ENCODE data around the gene SH3RF1. TPM values are rescaled to one million over a fixed set of nuclear protein-coding genes. Genes with fewer than 3 reads are reported as not detected.

Gene SH3RF1
- total RNA-seq, 1 donor from 2014 or later, result 17.1 TPM

GRCh38 chr4:169248645-169249044 is 22.1 kb downstream of the SH3RF1 start:
- no peak overlapping the region for H2AFZ ChIP-seq (replicated peaks)
- no peak overlapping the region for H3K9ac ChIP-seq
- peaks cover 12% of the 10 kb centered on the region for H3K9me3 Mint-ChIP-seq
- peaks cover 100% of the 10 kb centered on the region for H3K79me2 ChIP-seq (ENCODE audit: low read depth)
- H3K36me3 Mint-ChIP-seq, result peaks cover 25% of the 10 kb centered on the region
- TF ChIP-seq EZH2 (IDR thresholded peaks at IDR 0.05) (no peak), CTCF (IDR thresholded peaks at IDR 0.05) (no peak), EZH2phosphoT487 (IDR thresholded peaks at IDR 0.05) (no peak)
- no peaks in the 10 kb centered on the region for H3K36me3 ChIP-seq
- no peak overlapping the region for H3K27ac ChIP-seq
- H3K27me3 ChIP-seq, result no peaks in the 10 kb centered on the region
- no peak overlapping the region for H3K4me3 Mint-ChIP-seq
- H3K4me2 ChIP-seq, result no peak overlapping the region
- no peak overlapping the region for H3K27ac Mint-ChIP-seq
- no peaks in the 10 kb centered on the region for H3K9me3 ChIP-seq (ENCODE audit: low read depth)
- peaks cover 60% of the 10 kb centered on the region for H3K4me1 ChIP-seq
- peaks cover 67% of the 10 kb centered on the region for H3K4me1 Mint-ChIP-seq
- H3F3A ChIP-seq (ENCODE audit: low read depth), result peaks cover 11% of the 10 kb centered on the region
- no peak overlapping the region for H3K4me3 ChIP-seq
- H3K27me3 Mint-ChIP-seq (ENCODE audit: insufficient read depth, low read depth), result peaks cover 2% of the 10 kb centered on the region
- no peaks in the 10 kb centered on the region for H4K20me1 ChIP-seq (ENCODE audit: low read depth)
- DNase-seq (ENCODE audit: low spot score), result no peak

DNA sequence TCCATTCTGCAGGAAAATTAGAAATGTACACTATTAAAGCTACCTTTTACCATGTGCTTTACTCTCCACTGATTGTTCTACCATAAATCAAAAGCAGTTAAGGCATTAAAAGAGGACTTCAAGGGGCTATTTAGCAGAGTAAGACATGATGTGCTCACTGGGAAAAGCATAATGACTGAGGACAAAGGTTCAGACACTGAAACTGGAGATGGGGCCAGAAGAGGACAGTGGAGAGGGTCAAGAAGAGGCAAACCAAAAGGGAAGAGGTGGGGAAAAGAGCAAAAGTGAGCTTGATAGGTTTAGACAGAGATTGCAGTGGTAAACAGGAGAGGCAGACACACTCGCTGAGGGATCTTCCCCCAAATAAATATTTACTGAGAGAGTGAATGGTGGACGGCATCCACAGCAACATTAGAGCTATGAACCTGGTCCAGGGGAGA is 23.8 kb downstream of the SH3RF1 start:
- DNase-seq (ENCODE audit: low spot score), result no peak
- H3K9ac ChIP-seq, result no peak overlapping the region
- no peak overlapping the region for H3K4me3 ChIP-seq
- peak overlapping the region; percentile 53 for H3K4me2 ChIP-seq
- Mint-ChIP-seq H3K27me3 (ENCODE audit: insufficient read depth, low read depth) (peaks cover 2% of the 10 kb centered on the region), H3K36me3 (peaks cover 30% of the 10 kb centered on the region), H3K9me3 (peaks cover 19% of the 10 kb centered on the region), H3K4me3 (no peak overlapping the region), H3K27ac (peak overlapping the region; percentile 50), H3K4me1 (peaks cover 66% of the 10 kb centered on the region)
- H3K27ac ChIP-seq, result peak overlapping the region; percentile 25
- H3K27me3 ChIP-seq, result no peaks in the 10 kb centered on the region
- no peaks in the 10 kb centered on the region for H3K9me3 ChIP-seq (ENCODE audit: low read depth)
- H2AFZ ChIP-seq (replicated peaks), result no peak overlapping the region
- H3F3A ChIP-seq (ENCODE audit: low read depth), result peaks cover 11% of the 10 kb centered on the region
- H3K36me3 ChIP-seq, result no peaks in the 10 kb centered on the region
- no peaks in the 10 kb centered on the region for H4K20me1 ChIP-seq (ENCODE audit: low read depth)
- H3K4me1 ChIP-seq, result peaks cover 57% of the 10 kb centered on the region
- peaks cover 100% of the 10 kb centered on the region for H3K79me2 ChIP-seq (ENCODE audit: low read depth)
- TF ChIP-seq EZH2phosphoT487 (IDR thresholded peaks at IDR 0.05) (no peak), EZH2 (IDR thresholded peaks at IDR 0.05) (no peak), CTCF (IDR thresholded peaks at IDR 0.05) (no peak)

- no peak overlapping the region for H3K4me3 ChIP-seq
- H3K27ac Mint-ChIP-seq, result no peak overlapping the region
- no peak overlapping the region for H2AFZ ChIP-seq (replicated peaks)
- H3K4me1 Mint-ChIP-seq, result peaks cover 60% of the 10 kb centered on the region
- H3K4me2 ChIP-seq, result peak overlapping the region; percentile 53
- H3K79me2 ChIP-seq (ENCODE audit: low read depth), result peaks cover 100% of the 10 kb centered on the region
- TF ChIP-seq CTCF (IDR thresholded peaks at IDR 0.05), result no peak
- no peak for TF ChIP-seq EZH2phosphoT487 (IDR thresholded peaks at IDR 0.05)
- no peak for TF ChIP-seq EZH2 (IDR thresholded peaks at IDR 0.05)
- H3K4me3 Mint-ChIP-seq, result no peak overlapping the region
- H3K27me3 Mint-ChIP-seq (ENCODE audit: insufficient read depth, low read depth), result peaks cover 2% of the 10 kb centered on the region
- peaks cover 30% of the 10 kb centered on the region for H3K36me3 Mint-ChIP-seq
- peak overlapping the region; percentile 14 for H3K27ac ChIP-seq
- no peaks in the 10 kb centered on the region for H3K27me3 ChIP-seq
- no peaks in the 10 kb centered on the region for H3K9me3 ChIP-seq (ENCODE audit: low read depth)
- H3K4me1 ChIP-seq, result peaks cover 50% of the 10 kb centered on the region
- no peak for DNase-seq (ENCODE audit: low spot score)
- H3F3A ChIP-seq (ENCODE audit: low read depth), result peaks cover 11% of the 10 kb centered on the region
- H3K9ac ChIP-seq, result no peak overlapping the region
- H4K20me1 ChIP-seq (ENCODE audit: low read depth), result no peaks in the 10 kb centered on the region
- peaks cover 19% of the 10 kb centered on the region for H3K9me3 Mint-ChIP-seq
- H3K36me3 ChIP-seq, result no peaks in the 10 kb centered on the region
These were observed 24.5 kb downstream of the SH3RF1 start for GRCh38 chr4:169246279-169246678.

Measured in neural progenitor cell (in vitro differentiated cells).